OCI-LY1 (cell line): ENCODE data around the gene CIBAR2.

Source experiments
- H2AFZ ChIP-seq: fragments of 200-600 bp; sonication (generic), shearing (Covaris generic); 2 replicates; pipeline ENCODE4 v1.6.0; 2014; ENCODE audit warnings: antibody characterized with exemption, mild to moderate bottlenecking, low read length
- H3F3A ChIP-seq: fragments of 200-600 bp; sonication (generic), shearing (Covaris generic); 2 replicates; pipeline ENCODE4 v1.6.0; 2014; ENCODE audit warnings: mild to moderate bottlenecking, antibody characterized with exemption, low read length, moderate library complexity; ENCODE audit not compliant: insufficient read depth
- H3K27ac ChIP-seq: fragments of 200-600 bp; sonication (generic); 2 replicates; pipeline ENCODE4 v1.5.1; 2014; ENCODE audit warnings: low read length, mixed run types, mild to moderate bottlenecking, low read depth; ENCODE audit not compliant: poor library complexity, severe bottlenecking
- H3K27me3 ChIP-seq: fragments of 200-600 bp; sonication (generic); 2 replicates; pipeline ENCODE4 v1.6.0; 2014; ENCODE audit warnings: antibody characterized with exemption, mild to moderate bottlenecking, low read length, moderate library complexity; ENCODE audit not compliant: insufficient read depth
- H3K36me3 ChIP-seq: fragments of 200-600 bp; sonication (generic); 2 replicates; pipeline ENCODE4 v1.6.1; 2014; ENCODE audit warnings: mild to moderate bottlenecking, antibody characterized with exemption, low read length, moderate library complexity, mixed read lengths; ENCODE audit not compliant: insufficient read depth
- H3K4me1 ChIP-seq: fragments of 200-600 bp; sonication (generic); 2 replicates; pipeline ENCODE4 v1.5.1; 2014; ENCODE audit warnings: mild to moderate bottlenecking, low read length, moderate library complexity; ENCODE audit not compliant: insufficient read depth, severe bottlenecking
- H3K4me2 ChIP-seq: fragments of 200-600 bp; sonication (generic), shearing (Covaris generic); 2 replicates; pipeline ENCODE4 v1.6.1; 2014; ENCODE audit warnings: low read length
- H3K4me3 ChIP-seq: fragments of 200-600 bp; sonication (generic); 2 replicates; pipeline ENCODE4 v1.5.1; 2014; ENCODE audit warnings: low read length, low read depth, mild to moderate bottlenecking, mixed read lengths; ENCODE audit not compliant: poor library complexity, severe bottlenecking
- H3K79me2 ChIP-seq: fragments of 200-600 bp; shearing (Covaris generic); 2 replicates; pipeline ENCODE4 v1.6.1; 2016; ENCODE audit warnings: mixed run types, low read length, mixed read lengths; ENCODE audit not compliant: insufficient read depth
- H3K9ac ChIP-seq: fragments of 200-600 bp; sonication (generic), shearing (Covaris generic); 2 replicates; pipeline ENCODE4 v1.6.1; 2014; ENCODE audit warnings: mild to moderate bottlenecking, low read length, mixed read lengths
- H3K9me2 ChIP-seq: fragments of 200-600 bp; sonication (generic), shearing (Covaris generic); 2 replicates; pipeline ENCODE4 v1.6.1; 2014; ENCODE audit warnings: low read depth, mild to moderate bottlenecking, low read length, mixed read lengths
- H3K9me3 ChIP-seq: fragments of 200-600 bp; shearing (Covaris generic); 2 replicates; pipeline ENCODE4 v1.6.1; 2014; ENCODE audit warnings: low read length, mixed read lengths
- H4K20me1 ChIP-seq: fragments of 200-600 bp; sonication (generic), shearing (Covaris generic); 2 replicates; pipeline ENCODE4 v1.6.0; 2016; ENCODE audit warnings: mild to moderate bottlenecking, low read length; ENCODE audit not compliant: insufficient read depth
- CTCF ChIP-seq: fragments of 200-600 bp; sonication (generic), shearing (Covaris generic); IDR thresholded peaks from 2 replicates; pipeline ENCODE4 v1.5.1; 2017; ENCODE audit warnings: mild to moderate bottlenecking, antibody characterized with exemption, low read length, moderate library complexity, mixed read lengths
- EZH2 ChIP-seq: fragments of 200-600 bp; sonication (generic), shearing (Covaris generic); IDR thresholded peaks from 2 replicates; pipeline ENCODE4 v1.8.0; 2017; ENCODE audit warnings: borderline replicate concordance, mixed run types, mild to moderate bottlenecking, antibody characterized with exemption, low read length, moderate library complexity, mixed read lengths

The CIBAR2 gene

GRCh38 chr16:85086347-85087291 lies 25.7 kb downstream of the CIBAR2 start:
- Histone ChIP-seq H3K79me2 (no peaks in the 10 kb centered on the region), H3K9ac (no peak overlapping the region), H3K9me3 (no peaks in the 10 kb centered on the region), H3F3A (no peaks in the 10 kb centered on the region), H3K4me2 (no peak overlapping the region), H3K4me3 (no peak overlapping the region), H3K27ac (no peak overlapping the region), H3K27me3 (peaks cover 10% of the 10 kb centered on the region), H3K4me1 (no peaks in the 10 kb centered on the region), H3K9me2 (no peaks in the 10 kb centered on the region), H3K36me3 (no peaks in the 10 kb centered on the region), H2AFZ (no peak overlapping the region), H4K20me1 (no peaks in the 10 kb centered on the region)
- TF ChIP-seq CTCF = peak; percentile 71
- TF ChIP-seq EZH2 = no peak

GRCh38 chr16:85085721-85086120 lies 26.6 kb downstream of the CIBAR2 start:
- Histone ChIP-seq H3K79me2 (no peaks in the 10 kb centered on the region), H2AFZ (no peak overlapping the region), H3F3A (no peaks in the 10 kb centered on the region), H3K36me3 (no peaks in the 10 kb centered on the region), H3K4me1 (no peaks in the 10 kb centered on the region), H3K4me2 (no peak overlapping the region), H3K27me3 (peaks cover 7% of the 10 kb centered on the region), H3K9ac (no peak overlapping the region), H3K9me3 (no peaks in the 10 kb centered on the region), H3K27ac (no peak overlapping the region), H3K9me2 (no peaks in the 10 kb centered on the region), H3K4me3 (no peak overlapping the region), H4K20me1 (no peaks in the 10 kb centered on the region)
- TF ChIP-seq EZH2 = no peak
- TF ChIP-seq CTCF = no peak

GRCh38 chr16:85084841-85085510 lies 27.3 kb downstream of the CIBAR2 start:
- Histone ChIP-seq H4K20me1 (no peaks in the 10 kb centered on the region), H3K27ac (no peak overlapping the region), H2AFZ (no peak overlapping the region), H3K9me3 (no peaks in the 10 kb centered on the region), H3K4me2 (no peak overlapping the region), H3F3A (no peaks in the 10 kb centered on the region), H3K9ac (no peak overlapping the region), H3K9me2 (no peaks in the 10 kb centered on the region), H3K4me3 (no peak overlapping the region), H3K36me3 (no peaks in the 10 kb centered on the region), H3K27me3 (peaks cover 7% of the 10 kb centered on the region), H3K79me2 (no peaks in the 10 kb centered on the region), H3K4me1 (no peaks in the 10 kb centered on the region)
- TF ChIP-seq CTCF = no peak
- TF ChIP-seq EZH2 = no peak
